Measurements from ENCODE around the gene GMDS. TPM values are rescaled to one million over a fixed set of nuclear protein-coding genes. Genes with fewer than 3 reads are reported as not detected.
"Not testable (repeated sequence)": the region's sequence is repeated elsewhere in the genome, so short reads cannot be mapped to it uniquely, and the experiment has no call there.

Gene GMDS
- total RNA-seq, 1 experiment from 2014 or later: 27.6 TPM

DNA sequence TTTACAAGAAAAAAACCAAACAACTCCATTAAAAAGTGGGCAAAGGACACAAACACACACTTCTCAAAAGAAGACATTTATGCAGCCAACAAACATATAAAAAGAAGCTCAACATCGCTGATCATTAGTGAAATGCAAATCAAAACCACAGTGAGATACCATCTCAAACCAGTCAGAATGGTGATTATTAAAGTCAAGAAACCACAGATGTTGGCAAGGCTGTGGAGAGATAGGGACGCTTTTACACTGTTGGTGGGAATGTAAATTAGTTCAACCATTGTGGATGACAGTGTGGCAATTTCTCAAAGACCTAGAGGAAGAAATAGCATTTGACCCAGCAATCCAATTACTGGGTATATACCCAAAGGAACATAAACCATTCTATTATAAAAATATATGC, 554.7 kb downstream of the GMDS start:
- not testable (repeated sequence) for H4K20me1 ChIP-seq (ENCODE audit: control insufficient read depth, insufficient read depth, insufficient read length); H3K27me3 ChIP-seq (ENCODE audit: insufficient read depth, low read length); H3K79me2 ChIP-seq (ENCODE audit: insufficient read depth, low read length); H3K9ac ChIP-seq (ENCODE audit: extremely low read depth, insufficient read length, low read length); H3K27me3 Mint-ChIP-seq (ENCODE audit: low read depth); H2AFZ ChIP-seq (ENCODE audit: low read length); H3K36me3 Mint-ChIP-seq (ENCODE audit: insufficient read depth in 1 of 3, low read depth in 3 of 3); H3K27ac Mint-ChIP-seq; H3T11ph ChIP-seq (ENCODE audit: low read length); H4K8ac ChIP-seq (replicated peaks; ENCODE audit: insufficient read length, low read depth, low read length); H4K5ac ChIP-seq (ENCODE audit: insufficient read length, low read depth, low read length); H2BK15ac ChIP-seq (ENCODE audit: low read depth, low read length); H3K9me3 Mint-ChIP-seq; H3K4me1 ChIP-seq (ENCODE audit: insufficient read depth, low read length); H4K91ac ChIP-seq (ENCODE audit: insufficient read length, low read depth, low read length); H3K4me3 Mint-ChIP-seq; H3K4me1 Mint-ChIP-seq; H3K27ac ChIP-seq (ENCODE audit: insufficient read length, low read depth, low read length); H2AK5ac ChIP-seq (ENCODE audit: insufficient read length, low read length); H3K18ac ChIP-seq (ENCODE audit: insufficient read length, low read depth, low read length); H3K23me2 ChIP-seq (ENCODE audit: insufficient read length, low read depth, low read length, poor library complexity, severe bottlenecking); H2BK12ac ChIP-seq (ENCODE audit: insufficient read length, low read depth, low read length); H3K56ac ChIP-seq (ENCODE audit: insufficient read length, low read depth, low read length); H3K14ac ChIP-seq (ENCODE audit: insufficient read depth, low read length); H3K23ac ChIP-seq (ENCODE audit: insufficient read length, low read depth, low read length); H3K4ac ChIP-seq (ENCODE audit: low read depth, low read length); H3K79me1 ChIP-seq (ENCODE audit: insufficient read depth, low read depth, low read length, poor library complexity, severe bottlenecking); H2BK120ac ChIP-seq (ENCODE audit: low read depth, low read length, poor library complexity, severe bottlenecking); DNase-seq; H3K9me3 ChIP-seq (ENCODE audit: control insufficient read depth, low read depth, low read length); H3K4me2 ChIP-seq (ENCODE audit: insufficient read depth, insufficient read length, low read length); H2BK5ac ChIP-seq (ENCODE audit: insufficient read length, low read length); H2BK20ac ChIP-seq (ENCODE audit: low read depth, low read length, poor library complexity, severe bottlenecking)
- no CpG with 5 or more reads among the region's 2 CpGs for WGBS (ENCODE audit: extremely low coverage, insufficient read length, low lambda C conversion rate)
